Adrenal gland (tissue), 12 donors: ENCODE measurements around the gene SPARCL1. TPM values are rescaled to one million over a fixed set of nuclear protein-coding genes. Genes with fewer than 3 reads are reported as not detected.

Source experiments
- DNase-seq, 7 donors: peaks; one replicate each; pipeline ENCODE4 v3.0.0-alpha.2; 2019 to 2020
- H3K27ac ChIP-seq, 5 donors: fragments of 200-600 bp; sonication (generic) in 4 of 5; 1 replicate in 3 of 5; 2 replicates in 2 of 5; pipeline versions ENCODE4 v1.5.1 to v1.8.0; 2016 to 2020; ENCODE audit warnings: mild to moderate bottlenecking in 1 of 5
- H3K27me3 ChIP-seq: fragments of 200-600 bp; 2 replicates; pipeline ENCODE4 v1.8.0; 2021
- H3K36me3 ChIP-seq, 2 donors: fragments of 200-600 bp; replicated peaks in 1 of 2; 1 replicate in 1 of 2; 2 replicates in 1 of 2; pipeline versions ENCODE4 v1.5.1 to v1.8.0; 2018 to 2022
- H3K4me1 ChIP-seq, 2 donors: fragments of 200-600 bp; replicated peaks in 1 of 2; 1 replicate in 1 of 2; 2 replicates in 1 of 2; pipeline versions ENCODE4 v1.5.1 to v1.8.0; 2018 to 2021
- H3K4me3 ChIP-seq, 4 donors: fragments of 200-600 bp; sonication (generic) in 3 of 4; one replicate each; pipeline ENCODE4 v1.5.1; 2016 to 2018
- H3K9me3 ChIP-seq, 3 donors: fragments of 200-600 bp; sonication (generic) in 1 of 3; replicated peaks in 1 of 3; 1 replicate in 2 of 3; 2 replicates in 1 of 3; pipeline versions ENCODE4 v1.5.1 to v1.8.0; 2016 to 2021
- CTCF ChIP-seq, 6 experiments: fragments of 450-650 bp in 4 of 6; fragments of 200-600 bp in 2 of 6; sonication (generic) in 1 of 6; IDR thresholded peaks; 1 replicate in 5 of 6; 2 replicates in 1 of 6; pipeline versions ENCODE4 v1.5.1 to v1.8.0; 2016 to 2021; ENCODE audit warnings: antibody characterized with exemption in 6 of 6, mild to moderate bottlenecking in 2 of 6, moderate library complexity in 1 of 6
- POLR2A ChIP-seq, 2 donors: fragments of 450-650 bp; IDR thresholded peaks; one replicate each; pipeline ENCODE4 v1.6.1; 2017; ENCODE audit warnings: antibody characterized with exemption in 2 of 2, mild to moderate bottlenecking in 2 of 2, moderate library complexity in 1 of 2
- WGBS, 4 donors: extraction: QIAGEN DNeasy Blood & Tissue Kit in 2 of 4; methylation state at CpG; one replicate each; pipeline versions ENCODE4 v1.1.5 to v1.1.7; 2013 to 2017; 5-methylcytosine and 5-hydroxymethylcytosine counted together
- intact Hi-C, 2 donors: fragments of 100-400 bp; cut with DNase I; formaldehyde crosslinking; loops; one replicate each; pipeline versions ENCODE4 v1.14.1 to v1.15.0; 2022 to 2023
- polyA plus RNA-seq, 3 donors: library from polyadenylated mRNA; stranded (reverse); fragments of 200-250 nt in 2 of 3; fragments of 350-450 nt in 1 of 3; fragmentation: Illumina TruSeq in 1 of 3; extraction: RNeasy Lipid Tissue Mini Kit (QIAGEN cat#74804) in 1 of 3; gene quantifications; one replicate each; pipeline ENCODE4 v1.2.3, GENCODE V29; 2013 to 2014
- total RNA-seq, 9 donors: library from RNA; depleted of rRNA in 4 of 9; stranded (reverse); fragments of >200 nt in 4 of 9; fragments of 120-200 nt in 1 of 9; fragmentation: NEBNext Ultra II Directional in 1 of 9; extraction: Animal tissue kit (Norgen Biotek cat#: 25700) in 1 of 9; gene quantifications; one replicate each; pipeline versions ENCODE4 v1.1.0 to v1.2.4, GENCODE V29; 2013 to 2023
- donor health status: healthy with polysubstance abuse.
- donor health status: Bipolar disorder and iron deficiency.
- donor health status: DM: yes; HTN: yes; CAD: no.
- donor health status: DM: no; HTN: no; CAD: no.
- donor health status: DM: no; HTN: no; CAD: no.
- donor health status: DM: yes; HTN: yes; CAD: no.

SPARCL1 gene
- total and polyA plus RNA-seq, 12 donors: 36.9 to 201 (median 124) TPM

- DNase-seq: no peak
Observed at GRCh38 chr4:87545052-87545451, 15.9 kb upstream of the SPARCL1 start.

GRCh38 chr4:87543835-87544461, 14.8 kb upstream of the SPARCL1 start:
- Histone ChIP-seq H3K36me3 (no peaks in the 10 kb centered on the region), H3K27ac (no peak overlapping the region), H3K4me3 (no peak overlapping the region), H3K9me3 (no peaks in the 10 kb centered on the region), H3K4me1 (peaks cover 0 to 5% of the 10 kb centered on the region in 2 donors), H3K27me3 (no peaks in the 10 kb centered on the region)
- TF ChIP-seq CTCF (IDR thresholded peaks at IDR 0.05) (peak; percentile 21 to 58 (median 52)), POLR2A (IDR thresholded peaks at IDR 0.05) (no peak)
- intact Hi-C loops: loop anchor here (10.0 kb wide), 1 partner anchor 301 kb away; no protein-coding TSS in a partner anchor
- 32 to 52% (median 43%) methylated on average over 2 to 3 of the region's 3 CpGs for WGBS, 4 donors
- peak in 6 of 7 donors; percentile 22 to 45 (median 30) for DNase-seq

More at GRCh38 chr4:87545052-87545451, 15.9 kb upstream of the SPARCL1 start:
- Histone ChIP-seq H3K4me1 (peaks cover 0 to 5% of the 10 kb centered on the region in 2 donors), H3K9me3 (no peaks in the 10 kb centered on the region), H3K4me3 (no peak overlapping the region), H3K36me3 (no peaks in the 10 kb centered on the region), H3K27me3 (no peaks in the 10 kb centered on the region), H3K27ac (no peak overlapping the region)
- intact Hi-C loops: loop anchor here (10.0 kb wide), 1 partner anchor 300 kb away; no protein-coding TSS in a partner anchor
- WGBS, 4 donors: 85 to 91% (median 89%) methylated on average over 3 of the region's 3 CpGs
- TF ChIP-seq POLR2A (IDR thresholded peaks at IDR 0.05): no peak
- TF ChIP-seq CTCF (IDR thresholded peaks at IDR 0.05): no peak

- Histone ChIP-seq H3K4me3 (no peak overlapping the region), H3K36me3 (no peaks in the 10 kb centered on the region), H3K9me3 (no peaks in the 10 kb centered on the region), H3K27ac (no peak overlapping the region), H3K27me3 (no peaks in the 10 kb centered on the region), H3K4me1 (peaks cover 0 to 5% of the 10 kb centered on the region in 2 donors)
- no peak for DNase-seq
- no peak for TF ChIP-seq CTCF (IDR thresholded peaks at IDR 0.05)
- TF ChIP-seq POLR2A (IDR thresholded peaks at IDR 0.05): no peak
- intact Hi-C loops: loop anchor here (10.0 kb wide), 1 partner anchor 302 kb away; no protein-coding TSS in a partner anchor
Observed at GRCh38 chr4:87542734-87543312, 13.6 kb upstream of the SPARCL1 start.

- H3K4me3 ChIP-seq: no peak overlapping the region
- intact Hi-C loops: loop anchor here (10.0 kb wide), 1 partner anchor 303 kb away; no protein-coding TSS in a partner anchor
- 50 to 52% (median 50%) methylated on average over 6 of the region's 6 CpGs for WGBS, 4 donors
Observed at GRCh38 chr4:87541956-87542709, 13.0 kb upstream of the SPARCL1 start.

More at GRCh38 chr4:87541956-87542709, 13.0 kb upstream of the SPARCL1 start:
- TF ChIP-seq CTCF (IDR thresholded peaks at IDR 0.05) (no peak), POLR2A (IDR thresholded peaks at IDR 0.05) (no peak)
- H3K27me3 ChIP-seq: no peaks in the 10 kb centered on the region
- peaks cover 0 to 5% of the 10 kb centered on the region in 2 donors for H3K4me1 ChIP-seq
- H3K9me3 ChIP-seq: no peaks in the 10 kb centered on the region
- peak in 4 of 7 donors; percentile 29 to 59 (median 38) for DNase-seq
- H3K36me3 ChIP-seq: no peaks in the 10 kb centered on the region
- no peak overlapping the region for H3K27ac ChIP-seq
